Mammary epithelial cell (primary cell): ENCODE measurements around the gene ZMYM2.

ENCODE experiments used
- EZH2 ChIP-seq: IDR thresholded peaks from 2 replicates; pipeline ENCODE4 v1.6.1; 2012; ENCODE audit warnings: low read length, inconsistent platforms, borderline replicate concordance
- TF ChIP-seq, protein P1 (sequence below), 2 donors: IDR thresholded peaks in 1 of 2; conservative IDR thresholded peaks in 1 of 2; 2 replicates each; pipeline ENCODE4 v1.5.1; 2011 to 2012; ENCODE audit warnings: inconsistent platforms in 2 of 2, low read length in 2 of 2, mild to moderate bottlenecking in 2 of 2, control low read depth in 1 of 2, low read depth in 1 of 2; ENCODE audit not compliant: insufficient read depth in 1 of 2; ENCODE audit errors: extremely low read depth in 1 of 2

DNA sequence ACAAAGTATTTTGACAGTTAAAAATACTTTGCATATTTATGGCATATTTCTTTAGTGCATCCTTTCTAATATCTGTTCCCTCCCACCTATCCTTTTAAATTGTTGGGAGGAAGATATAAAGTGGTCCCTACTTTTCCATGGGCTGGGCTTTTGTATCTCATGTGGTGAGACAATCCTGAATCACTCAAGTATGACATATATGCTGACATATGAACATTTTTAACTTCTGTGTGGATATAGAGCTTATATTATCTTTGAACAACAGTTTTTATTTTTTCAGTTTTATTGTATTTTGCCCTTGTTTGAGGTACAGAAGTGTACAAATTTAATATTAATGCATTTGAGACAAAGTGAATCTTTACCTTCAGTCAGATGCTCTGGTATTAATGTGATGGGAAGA, 3.4 kb downstream of the ZMYM2 start:
- TF ChIP-seq, protein P1, sequence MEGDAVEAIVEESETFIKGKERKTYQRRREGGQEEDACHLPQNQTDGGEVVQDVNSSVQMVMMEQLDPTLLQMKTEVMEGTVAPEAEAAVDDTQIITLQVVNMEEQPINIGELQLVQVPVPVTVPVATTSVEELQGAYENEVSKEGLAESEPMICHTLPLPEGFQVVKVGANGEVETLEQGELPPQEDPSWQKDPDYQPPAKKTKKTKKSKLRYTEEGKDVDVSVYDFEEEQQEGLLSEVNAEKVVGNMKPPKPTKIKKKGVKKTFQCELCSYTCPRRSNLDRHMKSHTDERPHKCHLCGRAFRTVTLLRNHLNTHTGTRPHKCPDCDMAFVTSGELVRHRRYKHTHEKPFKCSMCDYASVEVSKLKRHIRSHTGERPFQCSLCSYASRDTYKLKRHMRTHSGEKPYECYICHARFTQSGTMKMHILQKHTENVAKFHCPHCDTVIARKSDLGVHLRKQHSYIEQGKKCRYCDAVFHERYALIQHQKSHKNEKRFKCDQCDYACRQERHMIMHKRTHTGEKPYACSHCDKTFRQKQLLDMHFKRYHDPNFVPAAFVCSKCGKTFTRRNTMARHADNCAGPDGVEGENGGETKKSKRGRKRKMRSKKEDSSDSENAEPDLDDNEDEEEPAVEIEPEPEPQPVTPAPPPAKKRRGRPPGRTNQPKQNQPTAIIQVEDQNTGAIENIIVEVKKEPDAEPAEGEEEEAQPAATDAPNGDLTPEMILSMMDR (conservative IDR thresholded peaks at IDR 0.05 in 1 of 2, IDR thresholded peaks at IDR 0.05 in 1 of 2; ENCODE audit: extremely low read depth in 1 of 2, insufficient read depth in 1 of 2, low read depth in 1 of 2, low read length in 2 of 2): no peak
- TF ChIP-seq EZH2: no peak
